Measurements from ENCODE around the gene BANF2.

- no peak for TF ChIP-seq CHD2 (IDR thresholded peaks at IDR 0.05; ENCODE audit: low read length, partially characterized antibody)
- TF ChIP-seq EP300 (IDR thresholded peaks at IDR 0.05; ENCODE audit: borderline replicate concordance in 1 of 2, low read depth in 1 of 2, low read length in 1 of 2), result no peak
- TF ChIP-seq, protein P1, sequence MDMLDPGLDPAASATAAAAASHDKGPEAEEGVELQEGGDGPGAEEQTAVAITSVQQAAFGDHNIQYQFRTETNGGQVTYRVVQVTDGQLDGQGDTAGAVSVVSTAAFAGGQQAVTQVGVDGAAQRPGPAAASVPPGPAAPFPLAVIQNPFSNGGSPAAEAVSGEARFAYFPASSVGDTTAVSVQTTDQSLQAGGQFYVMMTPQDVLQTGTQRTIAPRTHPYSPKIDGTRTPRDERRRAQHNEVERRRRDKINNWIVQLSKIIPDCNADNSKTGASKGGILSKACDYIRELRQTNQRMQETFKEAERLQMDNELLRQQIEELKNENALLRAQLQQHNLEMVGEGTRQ (IDR thresholded peaks at IDR 0.05; ENCODE audit: borderline replicate concordance, low read depth, low read length), result no peak
- no peak for TF ChIP-seq POLR2AphosphoS5 (IDR thresholded peaks at IDR 0.05; ENCODE audit: low read depth, low read length)
- TF ChIP-seq, protein P2, sequence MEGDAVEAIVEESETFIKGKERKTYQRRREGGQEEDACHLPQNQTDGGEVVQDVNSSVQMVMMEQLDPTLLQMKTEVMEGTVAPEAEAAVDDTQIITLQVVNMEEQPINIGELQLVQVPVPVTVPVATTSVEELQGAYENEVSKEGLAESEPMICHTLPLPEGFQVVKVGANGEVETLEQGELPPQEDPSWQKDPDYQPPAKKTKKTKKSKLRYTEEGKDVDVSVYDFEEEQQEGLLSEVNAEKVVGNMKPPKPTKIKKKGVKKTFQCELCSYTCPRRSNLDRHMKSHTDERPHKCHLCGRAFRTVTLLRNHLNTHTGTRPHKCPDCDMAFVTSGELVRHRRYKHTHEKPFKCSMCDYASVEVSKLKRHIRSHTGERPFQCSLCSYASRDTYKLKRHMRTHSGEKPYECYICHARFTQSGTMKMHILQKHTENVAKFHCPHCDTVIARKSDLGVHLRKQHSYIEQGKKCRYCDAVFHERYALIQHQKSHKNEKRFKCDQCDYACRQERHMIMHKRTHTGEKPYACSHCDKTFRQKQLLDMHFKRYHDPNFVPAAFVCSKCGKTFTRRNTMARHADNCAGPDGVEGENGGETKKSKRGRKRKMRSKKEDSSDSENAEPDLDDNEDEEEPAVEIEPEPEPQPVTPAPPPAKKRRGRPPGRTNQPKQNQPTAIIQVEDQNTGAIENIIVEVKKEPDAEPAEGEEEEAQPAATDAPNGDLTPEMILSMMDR (IDR thresholded peaks at IDR 0.05), result no peak
- no peak for TF ChIP-seq FOXM1 (IDR thresholded peaks at IDR 0.05; ENCODE audit: low read depth)
- no peak for TF ChIP-seq RAD21 (IDR thresholded peaks at IDR 0.05; ENCODE audit: low read length)
- TF ChIP-seq SIN3A (IDR thresholded peaks at IDR 0.05; ENCODE audit: borderline replicate concordance, low read depth, low read length), result no peak
Measured at GRCh38 chr20:17696287-17696686, 3.5 kb upstream of the BANF2 start.
